Gastroesophageal sphincter (tissue), 3 donors: ENCODE data around the gene JAK2.

ENCODE experiments used
- POLR2A ChIP-seq, 2 donors: fragments of 450-650 bp; IDR thresholded peaks; one replicate each; pipeline ENCODE4 v1.6.1; 2017; ENCODE audit warnings: antibody characterized with exemption in 2 of 2, mild to moderate bottlenecking in 2 of 2, moderate library complexity in 1 of 2
- TF ChIP-seq, protein P1 (sequence below), 4 experiments: fragments of 200-600 bp in 2 of 4; fragments of 450-650 bp in 2 of 4; sonication (generic) in 1 of 4; IDR thresholded peaks; one replicate each; pipeline ENCODE4 v1.5.1; 2017 to 2019; ENCODE audit warnings: antibody characterized with exemption in 4 of 4, mild to moderate bottlenecking in 2 of 4, moderate library complexity in 2 of 4

DNA sequence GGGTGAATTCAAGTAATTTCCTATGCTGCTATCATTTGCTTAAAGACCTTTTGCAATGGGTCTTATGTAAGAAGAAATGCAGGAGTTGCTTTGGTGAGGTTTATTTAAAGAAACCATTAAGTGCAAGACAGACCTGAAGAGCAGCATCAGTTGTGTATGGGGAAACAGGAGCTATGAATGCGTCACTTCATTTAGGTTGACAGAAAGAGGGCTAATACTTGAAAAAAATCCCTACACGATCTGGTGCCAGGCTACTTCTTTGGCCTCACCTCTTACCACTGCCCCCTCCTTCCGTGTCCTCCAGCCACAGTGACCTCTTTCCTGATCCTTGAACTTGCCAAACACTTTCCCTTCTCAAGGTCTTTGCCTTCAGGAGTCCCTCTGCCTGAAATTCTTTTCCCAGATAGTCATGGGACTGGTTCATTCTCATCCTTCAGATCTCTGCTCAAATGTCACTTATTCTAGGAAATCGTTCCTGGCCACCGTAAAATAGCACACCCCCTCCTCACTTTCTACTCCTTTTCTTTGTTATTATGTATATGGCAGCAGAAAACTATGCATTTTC is 1.4 kb upstream of the JAK2 start:
- TF ChIP-seq, protein P1, sequence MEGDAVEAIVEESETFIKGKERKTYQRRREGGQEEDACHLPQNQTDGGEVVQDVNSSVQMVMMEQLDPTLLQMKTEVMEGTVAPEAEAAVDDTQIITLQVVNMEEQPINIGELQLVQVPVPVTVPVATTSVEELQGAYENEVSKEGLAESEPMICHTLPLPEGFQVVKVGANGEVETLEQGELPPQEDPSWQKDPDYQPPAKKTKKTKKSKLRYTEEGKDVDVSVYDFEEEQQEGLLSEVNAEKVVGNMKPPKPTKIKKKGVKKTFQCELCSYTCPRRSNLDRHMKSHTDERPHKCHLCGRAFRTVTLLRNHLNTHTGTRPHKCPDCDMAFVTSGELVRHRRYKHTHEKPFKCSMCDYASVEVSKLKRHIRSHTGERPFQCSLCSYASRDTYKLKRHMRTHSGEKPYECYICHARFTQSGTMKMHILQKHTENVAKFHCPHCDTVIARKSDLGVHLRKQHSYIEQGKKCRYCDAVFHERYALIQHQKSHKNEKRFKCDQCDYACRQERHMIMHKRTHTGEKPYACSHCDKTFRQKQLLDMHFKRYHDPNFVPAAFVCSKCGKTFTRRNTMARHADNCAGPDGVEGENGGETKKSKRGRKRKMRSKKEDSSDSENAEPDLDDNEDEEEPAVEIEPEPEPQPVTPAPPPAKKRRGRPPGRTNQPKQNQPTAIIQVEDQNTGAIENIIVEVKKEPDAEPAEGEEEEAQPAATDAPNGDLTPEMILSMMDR (IDR thresholded peaks at IDR 0.05), result no peak
- no peak for TF ChIP-seq POLR2A (IDR thresholded peaks at IDR 0.05)
